Subcutaneous adipose tissue (tissue), 4 donors: ENCODE data around the gene PILRB. TPM values are rescaled to one million over a fixed set of nuclear protein-coding genes. Genes with fewer than 3 reads are reported as not detected.

ENCODE experiments used
- total RNA-seq, 4 donors: library from RNA; depleted of rRNA; stranded (reverse); fragments of >200 nt; gene quantifications; one replicate each; pipeline ENCODE4 v1.1.0, GENCODE V29; 2016
- TF ChIP-seq, protein P1 (sequence below): fragments of 450-650 bp; IDR thresholded peaks from one replicate; pipeline ENCODE4 v1.5.1; 2016; ENCODE audit warnings: low read depth, mild to moderate bottlenecking, control low read depth, antibody characterized with exemption, moderate library complexity

Gene PILRB
- total RNA-seq, 4 donors from 2014 or later: 21.8 to 154 (median 34.0) TPM

- TF ChIP-seq, protein P1, sequence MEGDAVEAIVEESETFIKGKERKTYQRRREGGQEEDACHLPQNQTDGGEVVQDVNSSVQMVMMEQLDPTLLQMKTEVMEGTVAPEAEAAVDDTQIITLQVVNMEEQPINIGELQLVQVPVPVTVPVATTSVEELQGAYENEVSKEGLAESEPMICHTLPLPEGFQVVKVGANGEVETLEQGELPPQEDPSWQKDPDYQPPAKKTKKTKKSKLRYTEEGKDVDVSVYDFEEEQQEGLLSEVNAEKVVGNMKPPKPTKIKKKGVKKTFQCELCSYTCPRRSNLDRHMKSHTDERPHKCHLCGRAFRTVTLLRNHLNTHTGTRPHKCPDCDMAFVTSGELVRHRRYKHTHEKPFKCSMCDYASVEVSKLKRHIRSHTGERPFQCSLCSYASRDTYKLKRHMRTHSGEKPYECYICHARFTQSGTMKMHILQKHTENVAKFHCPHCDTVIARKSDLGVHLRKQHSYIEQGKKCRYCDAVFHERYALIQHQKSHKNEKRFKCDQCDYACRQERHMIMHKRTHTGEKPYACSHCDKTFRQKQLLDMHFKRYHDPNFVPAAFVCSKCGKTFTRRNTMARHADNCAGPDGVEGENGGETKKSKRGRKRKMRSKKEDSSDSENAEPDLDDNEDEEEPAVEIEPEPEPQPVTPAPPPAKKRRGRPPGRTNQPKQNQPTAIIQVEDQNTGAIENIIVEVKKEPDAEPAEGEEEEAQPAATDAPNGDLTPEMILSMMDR: no peak
Observed at GRCh38 chr7:100396421-100396982, 38.6 kb downstream of the PILRB start.

DNA sequence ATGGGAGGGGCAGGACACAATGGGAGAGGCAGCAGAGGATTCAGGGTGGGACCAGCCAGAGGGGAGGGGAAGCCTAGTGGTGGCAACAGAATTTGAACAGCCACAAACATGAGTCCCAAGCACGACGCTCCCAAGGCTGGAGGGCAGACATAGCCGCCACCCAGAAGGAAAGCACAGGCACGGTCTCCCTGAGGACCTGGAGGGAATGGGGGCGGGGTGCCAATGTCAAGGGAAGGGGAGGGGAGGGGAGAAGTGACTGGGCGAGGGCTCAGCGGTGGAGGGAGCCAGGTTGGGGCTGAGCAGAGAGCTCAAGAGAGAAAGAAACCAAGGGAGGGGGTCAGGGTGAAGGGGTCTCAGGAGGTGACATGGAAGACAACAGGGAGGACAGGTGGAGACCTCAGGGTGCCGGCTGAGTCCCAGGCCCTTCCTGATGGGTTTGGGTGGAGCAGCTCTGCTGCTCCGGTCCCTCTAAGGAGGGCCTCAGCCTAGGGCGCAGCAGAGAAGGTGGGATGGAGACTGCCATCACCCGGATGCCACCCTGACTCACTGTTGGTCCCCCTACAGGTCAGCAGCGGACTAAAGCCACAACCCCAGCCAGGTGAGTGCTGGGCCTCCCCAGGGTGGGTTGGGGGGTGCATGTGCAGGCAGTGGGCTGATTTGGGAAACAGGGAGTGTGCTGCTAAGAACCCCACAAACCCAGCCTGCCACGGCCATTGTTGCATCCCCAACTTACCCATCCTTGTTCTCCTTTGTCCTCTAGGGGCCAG, 39.6 kb downstream of the PILRB start:
- TF ChIP-seq, protein P1: no peak

DNA sequence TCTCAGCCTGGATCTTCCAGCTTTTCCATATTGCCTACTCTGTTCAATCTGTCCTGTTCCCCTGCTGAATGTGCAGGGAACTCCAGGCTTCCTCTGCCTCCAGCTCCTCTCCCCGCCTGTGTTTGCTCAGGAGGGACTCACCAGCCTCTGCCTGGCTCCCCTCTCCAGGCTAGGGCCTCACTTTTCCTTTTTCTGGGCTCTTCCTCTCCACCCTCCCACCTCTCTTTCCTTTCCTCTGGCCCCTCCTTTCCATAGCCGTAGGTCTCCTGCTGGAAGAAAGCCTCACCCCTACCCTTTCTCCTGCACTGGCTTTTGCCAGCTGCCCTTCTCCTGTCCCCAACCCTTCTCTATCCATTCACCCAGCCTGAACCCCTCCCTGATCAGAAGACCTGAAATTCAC, 40.3 kb downstream of the PILRB start:
- TF ChIP-seq, protein P1: no peak

GRCh38 chr7:100400041-100400440, 42.1 kb downstream of the PILRB start:
- TF ChIP-seq, protein P1: no peak

GRCh38 chr7:100400656-100401055, 42.7 kb downstream of the PILRB start:
- TF ChIP-seq, protein P1: no peak

DNA sequence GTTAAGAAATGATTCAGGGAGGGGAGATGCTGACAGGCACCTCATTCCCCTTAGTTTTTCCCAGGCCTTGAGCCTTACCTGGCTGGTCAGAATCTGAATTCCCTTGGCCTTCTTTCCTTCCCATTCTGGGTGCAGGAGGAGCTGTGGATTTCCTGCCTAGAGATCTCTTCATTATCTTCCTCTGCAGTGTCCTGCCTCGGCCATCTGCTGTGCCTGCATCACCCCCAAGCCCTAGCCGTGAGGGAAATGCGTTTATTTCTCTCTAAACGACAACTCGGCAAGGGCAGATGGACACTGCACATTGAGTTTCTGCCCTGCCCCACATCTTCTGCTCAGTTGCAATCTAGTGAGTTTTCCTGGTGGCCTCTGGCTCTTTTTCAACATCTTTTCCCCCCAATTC, 43.9 kb downstream of the PILRB start:
- TF ChIP-seq, protein P1: no peak

DNA sequence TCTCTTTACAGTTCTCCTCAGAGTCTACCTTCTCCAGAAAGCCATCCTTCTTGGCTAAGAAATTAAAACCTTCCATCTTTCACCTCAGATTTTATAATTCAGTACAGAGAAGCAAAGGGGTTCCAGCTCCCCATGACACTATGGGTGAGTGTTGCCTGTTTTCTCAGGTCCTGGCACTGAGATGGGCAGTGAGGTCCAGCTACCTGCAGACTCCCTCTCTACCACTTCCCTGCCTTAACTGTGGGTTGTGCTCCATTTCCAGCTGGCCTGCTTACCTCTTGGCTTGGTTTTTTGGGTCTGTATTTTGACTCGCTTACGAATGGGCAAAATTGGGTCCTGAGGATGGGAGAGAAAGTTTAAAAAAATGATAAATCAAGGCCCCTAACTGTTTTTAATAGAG, 44.3 kb downstream of the PILRB start:
- TF ChIP-seq, protein P1: no peak
